Mammary epithelial cell (primary cell): Measurements from ENCODE around the gene TMEM134.

Experiments used
- CTCF ChIP-seq, 2 donors: IDR thresholded peaks in 1 of 2; conservative IDR thresholded peaks in 1 of 2; 2 replicates each; pipeline ENCODE4 v1.5.1; 2011 to 2012; ENCODE audit warnings: inconsistent platforms in 2 of 2, low read length in 2 of 2, mild to moderate bottlenecking in 2 of 2, control low read depth in 1 of 2, low read depth in 1 of 2; ENCODE audit not compliant: insufficient read depth in 1 of 2; ENCODE audit errors: extremely low read depth in 1 of 2
- EZH2 ChIP-seq: IDR thresholded peaks from 2 replicates; pipeline ENCODE4 v1.6.1; 2012; ENCODE audit warnings: low read length, inconsistent platforms, borderline replicate concordance

- TF ChIP-seq CTCF (conservative IDR thresholded peaks at IDR 0.05 in 1 of 2, IDR thresholded peaks at IDR 0.05 in 1 of 2; ENCODE audit: extremely low read depth in 1 of 2, insufficient read depth in 1 of 2, low read depth in 1 of 2, low read length in 2 of 2) (no peak), EZH2 (no peak)
Measured at GRCh38 chr11:67458266-67458665, 10.8 kb downstream of the TMEM134 start.
